GM13976 (cell line): ENCODE measurements around the gene EXOC4.

Experiments used
- DNase-seq: peaks from one replicate; pipeline ENCODE4 v3.0.0; 2012; ENCODE audit warnings: low spot score
- in situ Hi-C: fragments of 300-500 bp; cut with MboI; formaldehyde crosslinking; loops from one replicate; pipeline ENCODE4 v1.12.0; 2022; ENCODE audit warnings: low sequenced_read_pairs, mixed read lengths, inconsistent platforms; ENCODE audit not compliant: unreplicated experiment
- TF ChIP-seq, protein P1 (sequence below): IDR thresholded peaks from 2 replicates; pipeline ENCODE4 v1.5.1; 2012; ENCODE audit warnings: borderline replicate concordance, mild to moderate bottlenecking; ENCODE audit not compliant: insufficient read depth; ENCODE audit errors: extremely low read depth, missing control alignments, control extremely low read depth

The EXOC4 gene

DNA sequence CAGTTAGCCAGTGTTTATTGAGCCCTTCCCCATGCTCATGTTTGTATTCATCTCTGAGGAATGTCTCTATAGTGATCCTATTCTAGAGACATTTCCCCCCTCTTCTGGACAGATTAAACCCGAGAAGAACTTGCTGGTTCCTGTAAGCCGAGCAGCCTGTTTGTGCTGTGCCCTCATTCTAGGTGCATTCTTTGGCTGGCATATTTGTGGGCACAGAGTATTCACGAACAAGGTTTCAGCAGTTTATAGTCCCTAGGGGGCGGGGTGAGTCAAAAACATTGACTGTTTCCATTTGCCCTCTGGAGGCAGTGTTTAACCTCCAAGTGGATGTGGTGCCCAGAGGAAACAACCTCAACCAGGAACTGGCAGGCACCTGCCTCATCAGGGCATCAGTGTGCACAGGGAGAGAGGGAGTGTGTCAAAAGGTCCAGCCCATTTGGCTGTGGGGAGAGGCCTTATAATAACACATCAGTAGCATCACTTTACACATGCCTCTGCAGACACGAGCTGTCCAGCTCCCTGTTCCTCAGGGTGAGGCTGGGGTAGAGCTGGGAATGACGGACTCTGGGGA lies 600.9 kb downstream of the EXOC4 start:
- TF ChIP-seq, protein P1, sequence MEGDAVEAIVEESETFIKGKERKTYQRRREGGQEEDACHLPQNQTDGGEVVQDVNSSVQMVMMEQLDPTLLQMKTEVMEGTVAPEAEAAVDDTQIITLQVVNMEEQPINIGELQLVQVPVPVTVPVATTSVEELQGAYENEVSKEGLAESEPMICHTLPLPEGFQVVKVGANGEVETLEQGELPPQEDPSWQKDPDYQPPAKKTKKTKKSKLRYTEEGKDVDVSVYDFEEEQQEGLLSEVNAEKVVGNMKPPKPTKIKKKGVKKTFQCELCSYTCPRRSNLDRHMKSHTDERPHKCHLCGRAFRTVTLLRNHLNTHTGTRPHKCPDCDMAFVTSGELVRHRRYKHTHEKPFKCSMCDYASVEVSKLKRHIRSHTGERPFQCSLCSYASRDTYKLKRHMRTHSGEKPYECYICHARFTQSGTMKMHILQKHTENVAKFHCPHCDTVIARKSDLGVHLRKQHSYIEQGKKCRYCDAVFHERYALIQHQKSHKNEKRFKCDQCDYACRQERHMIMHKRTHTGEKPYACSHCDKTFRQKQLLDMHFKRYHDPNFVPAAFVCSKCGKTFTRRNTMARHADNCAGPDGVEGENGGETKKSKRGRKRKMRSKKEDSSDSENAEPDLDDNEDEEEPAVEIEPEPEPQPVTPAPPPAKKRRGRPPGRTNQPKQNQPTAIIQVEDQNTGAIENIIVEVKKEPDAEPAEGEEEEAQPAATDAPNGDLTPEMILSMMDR: peak; percentile 27
- in situ Hi-C loops: no loop called here
- DNase-seq: peak; percentile 21

DNA sequence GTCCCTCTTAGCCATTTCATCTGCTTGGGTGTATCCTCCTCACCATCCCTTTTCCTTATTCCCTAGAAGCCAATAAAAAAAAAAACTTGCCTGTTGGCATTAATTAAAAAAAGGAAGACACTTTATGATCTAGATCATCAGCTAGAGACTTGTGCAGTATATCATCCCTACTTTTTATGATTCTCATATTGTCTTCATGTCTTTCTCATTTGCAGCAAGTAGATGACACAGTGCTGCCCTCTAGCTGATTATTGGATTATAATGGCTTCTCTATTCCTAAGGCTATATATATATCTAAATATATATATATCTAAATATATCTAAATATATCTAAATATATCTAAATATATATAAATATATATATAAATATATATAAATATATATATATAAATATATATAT lies 601.9 kb downstream of the EXOC4 start:
- TF ChIP-seq, protein P1: no peak
- in situ Hi-C loops: no loop called here
- DNase-seq: peak; percentile 46

DNA sequence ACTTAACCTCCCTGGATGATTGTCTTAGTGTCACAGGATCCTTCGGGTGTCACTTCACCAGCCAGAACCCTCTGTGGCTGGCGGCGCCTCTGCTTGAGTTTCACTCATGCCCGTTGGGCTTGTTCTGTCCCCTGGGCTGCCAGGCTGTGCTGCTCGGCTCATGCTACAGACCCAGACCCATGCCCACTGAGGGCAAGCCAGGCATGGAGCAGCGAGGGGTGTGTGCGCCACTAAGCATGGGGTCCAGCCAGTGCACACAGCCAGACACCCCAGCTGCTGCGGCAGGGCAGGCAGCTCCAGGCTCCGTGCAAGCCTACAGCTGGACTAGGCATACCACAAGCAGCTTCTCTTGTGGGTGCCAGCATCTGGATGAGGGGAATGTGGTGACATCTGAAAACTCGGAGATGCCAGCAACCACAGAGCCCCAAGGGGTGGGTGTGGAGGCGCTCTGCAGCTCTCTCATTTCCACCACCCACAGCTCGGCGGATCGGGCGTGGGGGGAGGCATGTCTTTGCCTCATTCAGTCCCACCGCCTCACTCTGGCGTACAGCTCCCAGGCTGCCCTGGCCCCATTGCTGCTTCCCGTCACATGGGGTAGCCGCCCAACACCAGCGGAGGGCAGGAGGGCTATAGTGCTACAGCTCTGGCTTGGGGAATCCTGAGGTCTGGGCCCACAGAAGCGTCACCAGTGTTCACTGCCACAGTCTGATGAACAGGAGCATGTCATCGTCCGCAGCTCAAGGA lies 604.7 kb downstream of the EXOC4 start:
- no peak for DNase-seq
- in situ Hi-C loops: no loop called here
- TF ChIP-seq, protein P1: no peak

DNA sequence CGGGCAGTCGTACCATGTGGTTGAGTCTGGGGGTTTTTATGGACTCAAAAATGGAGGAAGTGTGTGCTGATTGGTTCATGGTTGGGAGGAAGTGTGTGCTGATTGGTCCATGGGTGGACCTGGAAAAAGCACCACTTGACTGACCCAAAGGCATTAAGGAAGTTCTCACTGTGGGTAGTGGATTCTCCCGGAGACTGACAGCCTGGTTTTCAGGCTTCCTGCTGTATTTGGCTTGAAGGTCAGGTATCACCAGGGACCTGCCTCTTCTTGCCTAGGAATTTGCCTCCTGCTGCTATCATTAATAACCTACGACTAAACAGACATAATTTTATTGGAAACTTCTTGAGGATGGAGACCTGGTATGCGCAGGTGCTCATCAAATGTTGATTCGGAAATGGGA lies 605.4 kb downstream of the EXOC4 start:
- DNase-seq: no peak
- TF ChIP-seq, protein P1: no peak
- in situ Hi-C loops: no loop called here

DNA sequence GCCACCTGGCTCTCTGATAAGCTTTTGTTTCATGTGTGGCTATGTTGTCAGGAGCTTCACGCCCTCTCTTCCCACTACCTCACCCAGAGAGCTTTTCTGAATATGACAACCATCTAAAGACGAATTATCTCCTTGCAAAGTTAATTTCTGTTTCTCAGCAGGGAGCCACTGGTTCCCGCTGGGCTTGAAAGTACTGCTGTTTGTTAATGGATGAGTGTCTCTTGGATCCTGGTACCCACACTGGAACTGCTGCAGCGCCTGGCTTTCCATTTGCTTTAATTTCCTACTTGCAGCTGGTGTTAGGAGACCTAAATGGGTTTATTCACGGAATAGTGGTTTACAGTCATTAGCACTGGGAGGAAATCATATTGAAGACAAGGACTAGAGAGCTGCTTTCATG lies 606.4 kb downstream of the EXOC4 start:
- in situ Hi-C loops: no loop called here
- no peak for DNase-seq

DNA sequence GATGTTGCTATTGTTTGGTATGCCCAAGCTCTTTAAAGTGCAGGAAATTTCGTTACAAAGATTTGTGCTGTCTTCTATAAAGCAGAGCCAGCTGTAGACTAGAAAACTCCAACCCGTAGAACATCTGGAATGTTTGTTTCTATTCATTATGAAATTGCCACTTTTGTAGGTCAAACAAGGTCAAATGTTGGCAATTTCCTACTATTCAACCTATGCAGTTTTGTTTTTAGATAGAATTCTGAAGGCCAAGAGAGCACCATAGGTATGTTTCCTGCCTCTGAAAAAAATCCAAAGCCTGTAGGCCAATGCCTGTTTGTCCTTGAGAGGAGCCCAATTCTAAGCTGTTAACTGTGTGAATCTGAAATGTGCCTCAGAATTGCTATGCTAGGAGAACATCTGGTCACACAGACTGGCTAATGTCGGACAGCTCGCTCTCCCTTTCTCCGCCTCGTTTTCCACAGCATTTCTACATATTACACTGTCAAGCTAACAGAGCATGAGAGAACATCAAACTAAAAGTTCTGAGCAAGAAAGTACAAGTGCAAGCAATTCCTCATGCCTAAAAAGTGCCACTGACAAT lies 607.1 kb downstream of the EXOC4 start:
- TF ChIP-seq, protein P1: no peak
- DNase-seq: no peak
- in situ Hi-C loops: no loop called here

More for the DNA sequence above, 606.4 kb downstream of the EXOC4 start:
- TF ChIP-seq, protein P1: no peak
